Mammary epithelial cell (primary cell): ENCODE measurements around the gene NOC3L.

Source experiments
- EZH2 ChIP-seq: IDR thresholded peaks from 2 replicates; pipeline ENCODE4 v1.6.1; 2012; ENCODE audit warnings: low read length, inconsistent platforms, borderline replicate concordance
- TF ChIP-seq, protein P1 (sequence below), 2 donors: IDR thresholded peaks in 1 of 2; conservative IDR thresholded peaks in 1 of 2; 2 replicates each; pipeline ENCODE4 v1.5.1; 2011 to 2012; ENCODE audit warnings: inconsistent platforms in 2 of 2, low read length in 2 of 2, mild to moderate bottlenecking in 2 of 2, control low read depth in 1 of 2, low read depth in 1 of 2; ENCODE audit not compliant: insufficient read depth in 1 of 2; ENCODE audit errors: extremely low read depth in 1 of 2

DNA sequence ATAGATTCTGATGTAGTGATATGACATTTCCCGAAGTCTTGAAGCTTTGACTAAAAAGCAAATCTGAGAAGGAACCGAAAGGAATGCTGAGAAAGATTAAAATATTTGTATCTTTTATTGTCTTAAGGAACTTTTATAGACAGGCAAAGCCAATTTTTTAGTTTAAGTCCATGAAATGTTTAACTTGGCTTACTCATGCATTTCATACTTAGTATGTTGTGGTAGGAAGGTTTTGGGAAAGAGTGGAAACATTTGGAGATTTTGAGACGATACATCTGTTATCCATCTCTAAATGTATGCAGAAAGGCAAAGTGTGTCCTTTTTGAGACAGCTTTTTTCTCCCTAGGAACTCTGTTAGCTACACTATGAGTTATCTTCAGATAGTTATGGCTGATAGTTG is 49.7 kb upstream of the NOC3L start:
- TF ChIP-seq, protein P1, sequence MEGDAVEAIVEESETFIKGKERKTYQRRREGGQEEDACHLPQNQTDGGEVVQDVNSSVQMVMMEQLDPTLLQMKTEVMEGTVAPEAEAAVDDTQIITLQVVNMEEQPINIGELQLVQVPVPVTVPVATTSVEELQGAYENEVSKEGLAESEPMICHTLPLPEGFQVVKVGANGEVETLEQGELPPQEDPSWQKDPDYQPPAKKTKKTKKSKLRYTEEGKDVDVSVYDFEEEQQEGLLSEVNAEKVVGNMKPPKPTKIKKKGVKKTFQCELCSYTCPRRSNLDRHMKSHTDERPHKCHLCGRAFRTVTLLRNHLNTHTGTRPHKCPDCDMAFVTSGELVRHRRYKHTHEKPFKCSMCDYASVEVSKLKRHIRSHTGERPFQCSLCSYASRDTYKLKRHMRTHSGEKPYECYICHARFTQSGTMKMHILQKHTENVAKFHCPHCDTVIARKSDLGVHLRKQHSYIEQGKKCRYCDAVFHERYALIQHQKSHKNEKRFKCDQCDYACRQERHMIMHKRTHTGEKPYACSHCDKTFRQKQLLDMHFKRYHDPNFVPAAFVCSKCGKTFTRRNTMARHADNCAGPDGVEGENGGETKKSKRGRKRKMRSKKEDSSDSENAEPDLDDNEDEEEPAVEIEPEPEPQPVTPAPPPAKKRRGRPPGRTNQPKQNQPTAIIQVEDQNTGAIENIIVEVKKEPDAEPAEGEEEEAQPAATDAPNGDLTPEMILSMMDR (conservative IDR thresholded peaks at IDR 0.05 in 1 of 2, IDR thresholded peaks at IDR 0.05 in 1 of 2; ENCODE audit: extremely low read depth in 1 of 2, insufficient read depth in 1 of 2, low read depth in 1 of 2, low read length in 2 of 2): no peak
- TF ChIP-seq EZH2: no peak
